Naive thymus-derived CD4-positive, alpha-beta T cell (primary cell): ENCODE data around the gene POLN. TPM values are rescaled to one million over a fixed set of nuclear protein-coding genes. Genes with fewer than 3 reads are reported as not detected.
"Not testable (repeated sequence)": the region's sequence is repeated elsewhere in the genome, so short reads cannot be mapped to it uniquely, and the experiment has no call there.

Experiments
- ATAC-seq: fragments of 150-1000 bp; cut with Tn5 transposase; 2 replicates; pipeline ENCODE4 v1.10.0; 2021; ENCODE audit warnings: mild to moderate bottlenecking, moderate library complexity
- CTCF ChIA-PET: fragments of 350-600 bp; sonication (Branson Sonifier 250); formaldehyde crosslinking; loops from one replicate; lab custom pipeline; 2021; ENCODE audit warnings: antibody characterized with exemption; lab: Charles Lee
- POLR2A ChIA-PET: fragments of 350-600 bp; sonication (Branson Sonifier 250); formaldehyde crosslinking; loops from one replicate; lab custom pipeline; 2021; ENCODE audit warnings: antibody characterized with exemption, inconsistent platforms; lab: Charles Lee
- DNase-seq, 9 donors: peaks; one replicate each; pipeline versions ENCODE4 v3.0.0 to v3.0.0-alpha.2; 2020 to 2022; ENCODE audit warnings: mixed read lengths in 1 of 9
- H3K27ac ChIP-seq: one replicate; pipeline ENCODE4 v1.7.0; 2013; ENCODE audit warnings: mild to moderate bottlenecking, low read depth, low read length, moderate library complexity
- H3K27me3 ChIP-seq, 2 donors: one replicate each; pipeline ENCODE4 v1.7.0; 2013; ENCODE audit warnings: low read length in 2 of 2, mild to moderate bottlenecking in 2 of 2, moderate library complexity in 2 of 2; ENCODE audit not compliant: control insufficient read depth in 2 of 2, insufficient read depth in 2 of 2
- H3K36me3 ChIP-seq, 3 experiments: 1 replicate in 2 of 3; 2 replicates in 1 of 3; pipeline ENCODE4 v1.7.0; 2013; ENCODE audit warnings: low read length in 3 of 3, mild to moderate bottlenecking in 3 of 3, moderate library complexity in 1 of 3; ENCODE audit not compliant: insufficient read depth in 3 of 3, control insufficient read depth in 2 of 3
- H3K4me1 ChIP-seq, 2 donors: one replicate each; pipeline ENCODE4 v1.7.0; 2013; ENCODE audit warnings: low read length in 2 of 2, mild to moderate bottlenecking in 2 of 2, moderate library complexity in 1 of 2; ENCODE audit not compliant: control insufficient read depth in 2 of 2, insufficient read depth in 2 of 2
- H3K4me3 ChIP-seq: 2 replicates; pipeline ENCODE4 v1.7.0; 2013; ENCODE audit warnings: mild to moderate bottlenecking, low read length
- H3K9me3 ChIP-seq, 3 experiments: 1 replicate in 2 of 3; 2 replicates in 1 of 3; pipeline ENCODE4 v1.7.0; 2013; ENCODE audit warnings: low read length in 3 of 3; ENCODE audit not compliant: control insufficient read depth in 2 of 3
- H3K27ac Mint-ChIP-seq, 9 donors: one replicate each; pipeline ENCODE4 v1.8.0; 2020 to 2022; ENCODE audit warnings: mixed read lengths in 9 of 9, mild to moderate bottlenecking in 8 of 9, moderate library complexity in 5 of 9, inconsistent platforms in 2 of 9
- H3K27me3 Mint-ChIP-seq, 5 donors: one replicate each; pipeline ENCODE4 v1.8.0; 2021 to 2022; ENCODE audit warnings: mixed read lengths in 5 of 5, mild to moderate bottlenecking in 1 of 5
- H3K36me3 Mint-ChIP-seq, 5 donors: one replicate each; pipeline ENCODE4 v1.8.0; 2020 to 2022; ENCODE audit warnings: mixed read lengths in 5 of 5, mild to moderate bottlenecking in 3 of 5, inconsistent platforms in 1 of 5
- H3K4me1 Mint-ChIP-seq, 7 donors: one replicate each; pipeline ENCODE4 v1.8.0; 2020 to 2022; ENCODE audit warnings: mixed read lengths in 7 of 7, mild to moderate bottlenecking in 3 of 7, inconsistent platforms in 1 of 7
- H3K4me3 Mint-ChIP-seq, 10 donors: one replicate each; pipeline ENCODE4 v1.8.0; 2020 to 2022; ENCODE audit warnings: mild to moderate bottlenecking in 10 of 10, mixed read lengths in 10 of 10, moderate library complexity in 6 of 10, inconsistent platforms in 2 of 10
- H3K9me3 Mint-ChIP-seq, 11 donors: one replicate each; pipeline ENCODE4 v1.8.0; 2020 to 2022; ENCODE audit warnings: mixed read lengths in 11 of 11, mild to moderate bottlenecking in 4 of 11, inconsistent platforms in 1 of 11, moderate library complexity in 1 of 11
- intact Hi-C, 2 donors: fragments of 100-400 bp; cut with micrococcal nuclease; formaldehyde crosslinking; loops; one replicate each; pipeline ENCODE4 v1.15.1; 2023
- polyA plus RNA-seq, 2 donors: library from polyadenylated mRNA; unstranded; fragments of 300-500 nt; fragmentation: Illumina TruSeq; gene quantifications; one replicate each; pipeline ENCODE4 v1.2.3, GENCODE V29; 2021
- total RNA-seq, 6 experiments: library from RNA in 5 of 6; stranded (reverse) in 5 of 6; gene quantifications; 1 replicate in 5 of 6; 2 replicates in 1 of 6; pipeline ENCODE4 v1.2.3 and lab custom pipeline; 2021 to 2026

POLN gene
- total and polyA plus RNA-seq, 7 experiments from 2014 or later: 0.17 to 5.4 (median 2.9) TPM

DNA sequence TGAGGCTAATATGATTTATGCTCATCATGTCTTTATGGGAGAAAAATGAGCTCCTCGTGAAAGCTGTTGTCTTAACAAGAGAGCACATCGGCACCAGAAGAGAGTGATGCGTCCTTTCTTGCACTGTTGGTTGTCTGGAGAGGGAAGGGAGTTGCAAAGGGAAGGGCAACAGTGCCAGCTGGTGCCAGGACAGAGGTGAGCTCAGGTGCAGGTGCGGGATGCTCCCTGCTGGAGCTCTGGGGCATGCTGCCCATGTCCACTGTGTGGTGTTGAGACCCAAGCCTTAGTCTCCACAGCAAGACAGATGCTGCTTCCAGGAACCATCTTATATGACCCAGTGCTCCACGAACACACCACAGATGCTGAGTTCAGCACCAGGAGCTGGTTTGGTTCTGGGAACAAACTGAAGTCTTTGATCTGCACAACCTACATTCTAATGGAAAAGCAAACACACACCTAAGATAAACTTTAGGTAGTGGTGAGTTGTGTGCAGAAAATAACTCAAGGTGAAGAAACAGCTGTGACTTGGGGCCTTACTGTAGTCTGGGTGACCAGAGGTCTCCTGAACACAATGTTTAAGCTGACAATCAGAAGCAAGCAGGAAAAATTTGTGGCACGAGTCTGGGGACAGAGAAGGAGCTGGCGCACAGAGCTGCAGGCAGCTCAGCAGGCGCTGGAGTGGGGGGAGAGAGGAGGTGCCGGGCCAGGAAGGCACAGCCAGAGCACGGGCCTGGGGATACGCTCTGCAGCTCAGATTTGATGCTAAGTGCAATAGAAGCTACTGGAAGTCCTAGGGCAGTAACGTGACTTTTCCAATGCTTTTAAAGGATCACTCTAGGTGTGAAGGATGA is 73.2 kb downstream of the POLN start:
- Histone ChIP-seq H3K36me3 (no peaks in the 10 kb centered on the region), H3K27me3 (no peaks in the 10 kb centered on the region), H3K4me3 (no peak overlapping the region), H3K9me3 (no peaks in the 10 kb centered on the region), H3K27ac (no peak overlapping the region), H3K4me1 (peaks cover 0 to 8% of the 10 kb centered on the region in 2 donors)
- ChIA-PET CTCF (no interaction called here), POLR2A (no interaction called here)
- peaks cover 0 to 34% (median 6%) of the 10 kb centered on the region in 5 donors for H3K36me3 Mint-ChIP-seq
- H3K4me3 Mint-ChIP-seq: no peak overlapping the region
- ATAC-seq (no peak), DNase-seq (no peak)
- no peaks in the 10 kb centered on the region for H3K27me3 Mint-ChIP-seq
- H3K27ac Mint-ChIP-seq: peak overlapping the region in 5 of 9 donors; percentile 7 to 44 (median 11)
- peaks cover 8 to 61% (median 21%) of the 10 kb centered on the region in 7 donors for H3K4me1 Mint-ChIP-seq
- H3K9me3 Mint-ChIP-seq: no peaks in the 10 kb centered on the region
- intact Hi-C loops: no loop called here

DNA sequence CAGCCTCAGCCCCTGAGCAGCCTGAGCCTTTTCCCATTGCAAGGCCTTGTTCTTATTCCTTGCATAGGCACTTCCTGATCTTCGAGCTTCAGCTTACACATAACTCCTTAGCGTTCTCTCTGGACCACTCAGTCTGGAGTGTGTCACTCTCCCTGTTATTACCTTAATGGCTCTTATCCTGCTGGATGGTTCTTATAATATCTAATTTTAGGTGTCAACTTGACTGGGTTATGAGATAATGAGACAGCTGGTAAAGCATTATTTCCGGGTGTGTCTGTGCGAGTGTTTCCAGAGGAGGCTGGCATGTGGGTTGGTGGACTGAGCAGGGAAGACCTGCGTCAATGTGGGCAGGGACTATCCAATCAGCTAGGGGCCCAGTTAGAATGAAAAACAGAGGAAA is 75.7 kb downstream of the POLN start:
- Histone ChIP-seq H3K9me3 (no peaks in the 10 kb centered on the region), H3K27me3 (no peaks in the 10 kb centered on the region), H3K4me3 (no peak overlapping the region), H3K4me1 (no peaks in the 10 kb centered on the region), H3K27ac (no peak overlapping the region), H3K36me3 (no peaks in the 10 kb centered on the region)
- Mint-ChIP-seq H3K9me3 (no peaks in the 10 kb centered on the region), H3K36me3 (peaks cover 0 to 32% (median 12%) of the 10 kb centered on the region in 5 donors), H3K4me3 (no peak overlapping the region), H3K27ac (no peak overlapping the region), H3K27me3 (no peaks in the 10 kb centered on the region), H3K4me1 (peaks cover 0 to 39% (median 0%) of the 10 kb centered on the region in 7 donors)
- intact Hi-C loops: no loop called here
- ATAC-seq: no peak
- CTCF ChIA-PET: no interaction called here
- POLR2A ChIA-PET: no interaction called here
- no peak for DNase-seq

DNA sequence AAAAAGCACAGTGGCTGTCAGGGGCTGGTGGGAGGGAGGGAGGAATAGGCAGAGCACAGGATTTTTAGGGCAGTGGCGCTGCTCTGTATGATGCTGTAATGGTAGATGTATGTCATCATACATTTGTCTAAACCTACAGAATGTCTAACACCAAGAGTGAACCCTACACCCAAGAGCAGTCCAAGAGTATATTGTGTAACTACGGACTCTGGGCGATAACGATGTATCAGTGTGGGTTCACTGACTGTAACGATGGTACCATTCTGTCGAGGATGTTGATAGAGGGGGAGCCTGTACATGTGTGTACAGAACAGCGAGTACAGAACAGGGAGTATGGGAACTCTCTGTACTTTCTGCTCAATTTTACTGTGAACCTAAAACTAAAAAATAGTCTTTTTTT is 76.5 kb downstream of the POLN start:
- H3K4me1 ChIP-seq: no peaks in the 10 kb centered on the region
- Mint-ChIP-seq H3K27ac (no peak overlapping the region), H3K9me3 (no peaks in the 10 kb centered on the region), H3K4me3 (no peak overlapping the region), H3K27me3 (no peaks in the 10 kb centered on the region), H3K36me3 (peaks cover 0 to 29% (median 12%) of the 10 kb centered on the region in 5 donors), H3K4me1 (peaks cover 0 to 33% (median 0%) of the 10 kb centered on the region in 7 donors)
- H3K9me3 ChIP-seq: no peaks in the 10 kb centered on the region
- H3K27ac ChIP-seq: no peak overlapping the region
- ChIA-PET CTCF (no interaction called here), POLR2A (no interaction called here)
- no peak overlapping the region for H3K4me3 ChIP-seq
- no peaks in the 10 kb centered on the region for H3K36me3 ChIP-seq
- intact Hi-C loops: no loop called here
- ATAC-seq: no peak
- H3K27me3 ChIP-seq: no peaks in the 10 kb centered on the region
- DNase-seq: no peak

DNA sequence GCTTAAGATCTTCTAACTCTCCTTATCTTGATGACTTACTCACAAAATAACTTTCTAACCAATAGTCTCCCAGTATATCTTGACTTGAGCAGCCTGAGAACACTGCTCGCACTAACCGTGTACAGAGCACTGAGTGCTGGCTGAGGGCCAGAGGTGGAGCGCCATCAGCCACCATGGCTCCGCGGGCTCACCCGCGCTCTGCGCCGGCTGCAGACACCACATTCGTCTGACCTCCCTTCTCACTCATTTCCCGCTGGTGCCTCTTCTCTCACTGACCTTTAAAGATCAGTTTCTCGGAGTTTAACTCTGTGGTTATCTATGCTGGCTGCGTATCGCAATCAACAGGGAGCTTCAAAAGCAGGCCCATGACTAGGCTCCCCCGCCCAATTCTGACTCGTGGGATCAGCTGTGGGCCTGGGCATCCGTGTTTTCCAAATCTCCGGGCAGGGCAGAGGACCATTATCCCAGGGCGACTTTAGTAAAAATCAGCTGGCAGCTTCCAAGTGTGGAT is 78.6 kb downstream of the POLN start:
- peaks cover 0 to 17% (median 0%) of the 10 kb centered on the region in 7 donors for H3K4me1 Mint-ChIP-seq
- H3K36me3 ChIP-seq: no peaks in the 10 kb centered on the region
- H3K27me3 Mint-ChIP-seq: no peaks in the 10 kb centered on the region
- H3K4me1 ChIP-seq: no peaks in the 10 kb centered on the region
- H3K9me3 Mint-ChIP-seq: no peaks in the 10 kb centered on the region
- POLR2A ChIA-PET: no interaction called here
- DNase-seq (no peak), ATAC-seq (no peak)
- no peaks in the 10 kb centered on the region for H3K27me3 ChIP-seq
- no peaks in the 10 kb centered on the region for H3K9me3 ChIP-seq
- CTCF ChIA-PET: no interaction called here
- peaks cover 0 to 21% (median 8%) of the 10 kb centered on the region in 5 donors for H3K36me3 Mint-ChIP-seq
- H3K4me3 Mint-ChIP-seq: no peak overlapping the region
- no peak overlapping the region for H3K4me3 ChIP-seq
- intact Hi-C loops: no loop called here
- H3K27ac Mint-ChIP-seq: no peak overlapping the region
- H3K27ac ChIP-seq: no peak overlapping the region

DNA sequence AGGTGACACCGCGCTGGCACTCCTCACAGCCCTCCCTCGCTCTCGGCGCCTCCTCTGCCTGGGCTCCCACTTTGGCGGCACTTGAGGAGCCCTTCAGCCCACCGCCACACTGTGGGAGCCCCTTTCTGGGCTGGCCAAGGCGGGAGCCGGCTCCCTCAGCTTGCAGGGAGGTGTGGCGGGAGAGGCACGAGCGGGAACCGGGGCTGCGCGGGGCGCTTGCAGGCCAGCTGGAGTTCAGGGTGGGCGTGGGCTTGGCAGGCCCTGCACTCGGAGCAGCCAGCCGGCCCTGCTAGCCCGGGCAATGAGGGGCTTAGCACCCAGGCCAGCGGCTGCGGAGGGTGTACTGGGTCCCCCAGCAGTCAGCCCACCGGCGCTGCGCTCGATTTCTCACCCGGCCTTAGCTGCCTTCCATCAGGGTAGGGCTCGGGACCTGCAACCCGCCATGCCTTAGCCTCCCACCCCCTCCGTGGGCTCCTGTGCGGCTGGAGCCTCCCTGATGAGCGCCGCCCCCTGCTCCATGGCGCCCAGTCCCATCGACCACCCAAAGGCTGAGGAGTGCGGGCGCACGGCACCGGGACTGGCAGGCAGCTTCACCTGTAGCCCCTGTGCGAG is 80.7 kb downstream of the POLN start:
- H3K27ac ChIP-seq, H3K9me3 ChIP-seq, H3K4me1 Mint-ChIP-seq, H3K4me3 Mint-ChIP-seq, DNase-seq, H3K4me1 ChIP-seq, intact Hi-C loops, H3K36me3 ChIP-seq, POLR2A ChIA-PET, H3K4me3 ChIP-seq, H3K9me3 Mint-ChIP-seq, H3K27me3 ChIP-seq, ATAC-seq, H3K27me3 Mint-ChIP-seq, CTCF ChIA-PET: not testable (repeated sequence)
- H3K36me3 Mint-ChIP-seq: peaks cover 0 to 16% (median 6%) of the 10 kb centered on the region in 5 donors
- H3K27ac Mint-ChIP-seq: peak overlapping the region in 1 of 9 donors; percentile 32

DNA sequence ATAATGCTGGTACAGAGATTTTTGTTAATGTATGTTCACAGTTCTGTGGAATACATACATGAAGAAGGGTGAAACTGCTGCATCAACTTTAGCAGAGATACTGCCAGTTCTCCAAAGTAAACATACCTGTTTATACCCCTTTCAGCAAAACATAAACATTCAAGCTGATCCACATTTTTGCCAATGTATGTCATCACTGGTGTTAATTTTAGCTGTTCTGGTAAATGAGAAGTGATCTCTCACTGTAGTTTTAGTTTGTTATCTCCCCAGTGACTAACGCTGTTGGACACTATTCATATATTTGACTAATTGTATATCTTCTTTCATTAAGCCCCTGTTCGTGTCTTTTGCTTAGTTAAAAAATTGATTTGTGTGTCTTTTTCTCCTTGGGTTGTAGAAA is 82.0 kb downstream of the POLN start:
- no peak overlapping the region for H3K27ac ChIP-seq
- no peak for DNase-seq
- intact Hi-C loops: no loop called here
- H3K27me3 ChIP-seq: no peaks in the 10 kb centered on the region
- H3K36me3 ChIP-seq: no peaks in the 10 kb centered on the region
- no peak for ATAC-seq
- Mint-ChIP-seq H3K9me3 (peaks cover 0 to 5% (median 0%) of the 10 kb centered on the region in 11 donors), H3K27ac (no peak overlapping the region), H3K36me3 (peaks cover 0 to 14% (median 4%) of the 10 kb centered on the region in 5 donors), H3K4me3 (no peak overlapping the region), H3K4me1 (peaks cover 0 to 1% (median 0%) of the 10 kb centered on the region in 7 donors), H3K27me3 (no peaks in the 10 kb centered on the region)
- H3K4me3 ChIP-seq: no peak overlapping the region
- POLR2A ChIA-PET: no interaction called here
- H3K9me3 ChIP-seq: no peaks in the 10 kb centered on the region
- CTCF ChIA-PET: no interaction called here
- no peaks in the 10 kb centered on the region for H3K4me1 ChIP-seq
